Measurements from ENCODE around the gene ALDH2. TPM values are rescaled to one million over a fixed set of nuclear protein-coding genes. Genes with fewer than 3 reads are reported as not detected.

ALDH2 gene
- total and polyA plus RNA-seq, 9 of the 15 experiments (the other 6 are each of a cell fraction or from before 2014, with no cell fraction given) = 1.9 to 22.5 (median 12.2) TPM

DNA sequence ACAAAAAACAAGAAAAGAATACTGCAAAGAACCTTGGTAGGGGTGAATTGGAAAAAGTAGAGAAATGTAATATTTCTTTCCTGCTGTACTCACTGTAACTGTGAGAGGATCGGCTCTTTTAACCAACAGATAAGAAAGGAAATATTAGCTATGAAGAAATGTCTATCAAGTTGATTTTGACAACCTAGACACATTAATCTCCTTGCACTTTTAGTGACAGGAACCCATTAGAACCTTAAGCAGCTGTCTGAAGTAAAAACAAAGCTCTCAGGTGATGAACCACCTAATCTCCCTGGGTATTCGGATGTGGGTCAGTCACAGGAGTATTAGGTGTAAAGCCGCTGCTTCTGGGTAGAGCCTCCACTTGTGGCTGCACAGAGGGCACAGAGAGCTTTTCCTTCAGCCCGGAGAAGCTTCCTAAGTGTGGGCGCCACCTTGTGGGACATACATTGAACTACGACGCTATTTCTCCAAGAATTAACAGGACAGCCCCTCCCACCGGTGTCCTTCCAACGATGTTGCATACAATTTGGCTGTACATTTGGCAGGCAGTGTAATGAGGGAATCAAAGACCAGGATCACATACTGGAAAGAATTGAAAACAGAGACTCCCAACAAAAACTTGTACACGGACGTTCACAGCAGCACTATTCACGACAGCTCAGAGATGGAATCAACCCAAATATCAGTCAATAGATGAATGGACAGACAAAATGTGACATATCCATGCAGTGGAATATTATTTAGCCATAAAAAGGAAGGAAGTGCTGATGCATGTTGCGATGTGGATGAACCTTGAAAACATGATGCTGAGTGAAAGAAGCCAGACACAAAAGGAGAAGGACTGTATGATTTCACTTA, 46.4 kb downstream of the ALDH2 start (continued):
- TF ChIP-seq, protein P1, sequence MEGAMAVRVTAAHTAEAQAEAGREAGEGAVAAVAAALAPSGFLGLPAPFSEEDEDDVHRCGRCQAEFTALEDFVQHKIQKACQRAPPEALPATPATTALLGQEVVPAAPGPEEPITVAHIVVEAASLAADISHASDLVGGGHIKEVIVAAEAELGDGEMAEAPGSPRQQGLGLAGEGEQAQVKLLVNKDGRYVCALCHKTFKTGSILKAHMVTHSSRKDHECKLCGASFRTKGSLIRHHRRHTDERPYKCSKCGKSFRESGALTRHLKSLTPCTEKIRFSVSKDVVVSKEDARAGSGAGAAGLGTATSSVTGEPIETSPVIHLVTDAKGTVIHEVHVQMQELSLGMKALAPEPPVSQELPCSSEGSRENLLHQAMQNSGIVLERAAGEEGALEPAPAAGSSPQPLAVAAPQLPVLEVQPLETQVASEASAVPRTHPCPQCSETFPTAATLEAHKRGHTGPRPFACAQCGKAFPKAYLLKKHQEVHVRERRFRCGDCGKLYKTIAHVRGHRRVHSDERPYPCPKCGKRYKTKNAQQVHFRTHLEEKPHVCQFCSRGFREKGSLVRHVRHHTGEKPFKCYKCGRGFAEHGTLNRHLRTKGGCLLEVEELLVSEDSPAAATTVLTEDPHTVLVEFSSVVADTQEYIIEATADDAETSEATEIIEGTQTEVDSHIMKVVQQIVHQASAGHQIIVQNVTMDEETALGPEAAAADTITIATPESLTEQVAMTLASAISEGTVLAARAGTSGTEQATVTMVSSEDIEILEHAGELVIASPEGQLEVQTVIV (CRISPR knock-in tag; IDR thresholded peaks at IDR 0.05; ENCODE audit: borderline replicate concordance) = no peak
- TF ChIP-seq POLR3G (IDR thresholded peaks at IDR 0.05; ENCODE audit: extremely low read depth, insufficient read length, insufficient replicate concordance) = no peak
- TF ChIP-seq BMI1 (IDR thresholded peaks at IDR 0.05; ENCODE audit: low read length) = no peak
- no peak for TF ChIP-seq ZKSCAN3 (CRISPR knock-in tag; IDR thresholded peaks at IDR 0.05)
- peak; percentile 42; the same call in 1 of the 2 replicates for TF ChIP-seq POLR2AphosphoS2 (IDR thresholded peaks at IDR 0.05; ENCODE audit: low read length)
- no peak for TF ChIP-seq AFF4 (CRISPR knock-in tag; IDR thresholded peaks at IDR 0.05)

Data from K562 (cell line).